GM23248 (cell line): ENCODE measurements around the gene SMCHD1.
"Not testable (repeated sequence)": the region's sequence is repeated elsewhere in the genome, so short reads cannot be mapped to it uniquely, and the experiment has no call there.

Experiments
- EZH2 ChIP-seq: fragments of 200-600 bp; sonication (generic); IDR thresholded peaks from 2 replicates; pipeline ENCODE4 v1.6.1; 2018; ENCODE audit warnings: antibody characterized with exemption, mild to moderate bottlenecking; ENCODE audit not compliant: insufficient read depth, poor library complexity, severe bottlenecking
- EZH2phosphoT487 ChIP-seq: fragments of 200-600 bp; sonication (generic); IDR thresholded peaks from 2 replicates; pipeline ENCODE4 v1.6.1; 2018; ENCODE audit warnings: antibody characterized with exemption, moderate library complexity, mild to moderate bottlenecking, low read depth; ENCODE audit not compliant: insufficient read depth

DNA sequence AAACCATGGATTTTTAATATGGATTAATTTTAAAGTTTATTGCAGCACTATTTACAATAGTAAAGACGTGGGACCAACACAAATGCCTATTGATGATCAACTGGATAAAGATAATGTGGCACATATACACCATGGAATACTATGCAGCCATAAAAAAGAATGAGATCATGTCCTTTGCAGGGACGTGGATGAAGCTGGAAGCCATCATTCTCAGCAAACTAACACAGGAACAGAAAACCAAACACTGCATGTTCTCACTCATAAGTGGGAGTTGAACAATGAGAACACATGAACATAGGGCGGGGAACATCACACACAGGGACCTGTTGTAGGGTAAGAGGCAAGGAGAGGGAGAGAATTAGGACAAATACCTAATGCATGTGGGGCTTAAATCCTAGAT lies 5.3 kb downstream of the SMCHD1 start:
- TF ChIP-seq EZH2, EZH2phosphoT487: not testable (repeated sequence)
